Measurements from ENCODE around the gene AMIGO3.
"Not testable (repeated sequence)": the region's sequence is repeated elsewhere in the genome, so short reads cannot be mapped to it uniquely, and the experiment has no call there.

DNA sequence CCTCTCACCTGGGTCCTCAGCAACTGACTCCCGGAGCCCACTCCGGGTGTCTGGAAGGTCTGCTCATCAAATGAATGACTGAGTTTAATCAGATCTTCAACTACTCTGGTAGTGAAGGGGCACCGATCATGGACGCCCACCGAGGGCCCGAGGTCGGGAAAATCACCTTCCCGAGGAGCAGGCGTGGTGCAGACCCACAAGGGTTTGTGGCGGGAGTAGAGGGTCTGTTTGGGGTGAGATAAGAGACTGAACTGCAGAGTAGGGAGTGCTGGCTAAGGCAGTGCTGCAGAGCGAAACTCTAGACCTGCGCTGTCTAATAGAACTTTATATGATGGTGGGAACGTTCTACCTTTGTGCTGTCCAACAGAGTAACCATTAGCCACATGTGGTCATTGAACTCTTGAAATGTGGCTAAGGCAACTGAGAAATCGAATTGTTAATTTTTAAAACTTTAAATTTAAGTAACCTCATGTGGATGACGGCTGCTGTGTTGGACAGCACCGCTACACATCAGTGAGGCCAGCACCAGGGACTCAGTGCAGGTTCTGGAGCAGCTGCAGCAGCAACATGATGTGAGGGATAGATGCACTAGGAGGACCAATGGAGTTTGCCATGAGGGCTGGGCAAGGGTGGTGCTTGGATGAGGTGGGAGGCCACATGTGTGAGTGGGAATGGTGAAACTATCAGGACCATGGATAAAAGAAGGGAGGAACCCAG lies 29.4 kb downstream of the AMIGO3 start:
- TF ChIP-seq, protein P1, sequence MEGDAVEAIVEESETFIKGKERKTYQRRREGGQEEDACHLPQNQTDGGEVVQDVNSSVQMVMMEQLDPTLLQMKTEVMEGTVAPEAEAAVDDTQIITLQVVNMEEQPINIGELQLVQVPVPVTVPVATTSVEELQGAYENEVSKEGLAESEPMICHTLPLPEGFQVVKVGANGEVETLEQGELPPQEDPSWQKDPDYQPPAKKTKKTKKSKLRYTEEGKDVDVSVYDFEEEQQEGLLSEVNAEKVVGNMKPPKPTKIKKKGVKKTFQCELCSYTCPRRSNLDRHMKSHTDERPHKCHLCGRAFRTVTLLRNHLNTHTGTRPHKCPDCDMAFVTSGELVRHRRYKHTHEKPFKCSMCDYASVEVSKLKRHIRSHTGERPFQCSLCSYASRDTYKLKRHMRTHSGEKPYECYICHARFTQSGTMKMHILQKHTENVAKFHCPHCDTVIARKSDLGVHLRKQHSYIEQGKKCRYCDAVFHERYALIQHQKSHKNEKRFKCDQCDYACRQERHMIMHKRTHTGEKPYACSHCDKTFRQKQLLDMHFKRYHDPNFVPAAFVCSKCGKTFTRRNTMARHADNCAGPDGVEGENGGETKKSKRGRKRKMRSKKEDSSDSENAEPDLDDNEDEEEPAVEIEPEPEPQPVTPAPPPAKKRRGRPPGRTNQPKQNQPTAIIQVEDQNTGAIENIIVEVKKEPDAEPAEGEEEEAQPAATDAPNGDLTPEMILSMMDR (conservative IDR thresholded peaks at IDR 0.05 in 1 of 2, IDR thresholded peaks at IDR 0.05 in 1 of 2; ENCODE audit: extremely low read depth in 1 of 2, insufficient read depth in 1 of 2, low read depth in 1 of 2, low read length in 2 of 2) = not testable (repeated sequence)
- TF ChIP-seq EZH2 (IDR thresholded peaks at IDR 0.05; ENCODE audit: borderline replicate concordance, low read length) = not testable (repeated sequence)
